GM23338 (cell line): ENCODE measurements around the gene DAPK1. TPM values are rescaled to one million over a fixed set of nuclear protein-coding genes. Genes with fewer than 3 reads are reported as not detected.

Source experiments
- ATAC-seq: fragments of 200-7000 bp; cut with Tn5 transposase; 3 replicates; pipeline ENCODE4 v1.9.1; 2020
- DNase-seq: peaks from one replicate; pipeline ENCODE4 v3.0.0-alpha.2; 2015; ENCODE audit warnings: low spot score
- H2AFZ ChIP-seq: fragments of 200-600 bp; sonication (generic); 2 replicates; pipeline ENCODE4 v1.8.0; 2016; ENCODE audit warnings: antibody characterized with exemption, mild to moderate bottlenecking, moderate library complexity
- H3F3A ChIP-seq: fragments of 200-600 bp; sonication (generic); replicated peaks from 2 replicates; pipeline ENCODE4 v1.8.0; 2017; ENCODE audit warnings: antibody characterized with exemption, mixed run types, low read depth
- H3K27ac ChIP-seq: fragments of 200-600 bp; sonication (generic); 2 replicates; pipeline ENCODE4 v1.6.1; 2016; ENCODE audit warnings: low read depth
- H3K27me3 ChIP-seq: fragments of 200-600 bp; sonication (generic); 2 replicates; pipeline ENCODE4 v1.8.0; 2016; ENCODE audit warnings: mild to moderate bottlenecking, mixed run types, moderate library complexity; ENCODE audit not compliant: insufficient read depth
- H3K36me3 ChIP-seq: fragments of 200-600 bp; sonication (generic); 2 replicates; pipeline ENCODE4 v1.8.0; 2016; ENCODE audit warnings: mild to moderate bottlenecking; ENCODE audit not compliant: insufficient read depth
- H3K4me1 ChIP-seq: fragments of 200-600 bp; sonication (generic); 2 replicates; pipeline ENCODE4 v1.8.0; 2016; ENCODE audit warnings: mild to moderate bottlenecking, moderate library complexity; ENCODE audit not compliant: insufficient read depth
- H3K4me2 ChIP-seq: fragments of 200-600 bp; sonication (generic); 2 replicates; pipeline ENCODE4 v1.7.1; 2017; ENCODE audit warnings: mixed run types
- H3K4me3 ChIP-seq: fragments of 200-600 bp; sonication (generic); 2 replicates; pipeline ENCODE4 v1.6.1; 2016; ENCODE audit warnings: mixed run types
- H3K79me2 ChIP-seq: fragments of 200-600 bp; sonication (generic); replicated peaks from 2 replicates; pipeline ENCODE4 v1.8.0; 2017; ENCODE audit warnings: mild to moderate bottlenecking; ENCODE audit not compliant: insufficient read depth
- H3K9me2 ChIP-seq: fragments of 200-600 bp; sonication (generic); 2 replicates; pipeline ENCODE4 v1.8.0; 2017; ENCODE audit not compliant: insufficient read depth
- H4K20me1 ChIP-seq: fragments of 200-600 bp; sonication (generic); replicated peaks from 2 replicates; pipeline ENCODE4 v1.8.0; 2017; ENCODE audit warnings: mild to moderate bottlenecking; ENCODE audit not compliant: insufficient read depth
- H3K27ac Mint-ChIP-seq: 2 replicates; pipeline ENCODE4 v1.8.0; 2020; ENCODE audit warnings: inconsistent platforms, mild to moderate bottlenecking, moderate library complexity, mixed read lengths
- H3K27me3 Mint-ChIP-seq: 3 replicates; pipeline ENCODE4 v1.8.0; 2022; ENCODE audit warnings: low read depth, mild to moderate bottlenecking, moderate library complexity, mixed read lengths, inconsistent platforms; ENCODE audit not compliant: insufficient read depth, poor library complexity
- H3K36me3 Mint-ChIP-seq: 3 replicates; pipeline ENCODE4 v1.8.0; 2021; ENCODE audit warnings: low read depth, mild to moderate bottlenecking, inconsistent platforms, moderate library complexity, mixed read lengths
- H3K4me1 Mint-ChIP-seq: 3 replicates; pipeline ENCODE4 v1.8.0; 2020; ENCODE audit warnings: mild to moderate bottlenecking, inconsistent platforms, mixed read lengths
- H3K4me3 Mint-ChIP-seq: 3 replicates; pipeline ENCODE4 v1.8.0; 2021; ENCODE audit warnings: moderate library complexity, mild to moderate bottlenecking, inconsistent platforms, mixed read lengths
- H3K9me3 Mint-ChIP-seq: 3 replicates; pipeline ENCODE4 v1.8.0; 2020; ENCODE audit warnings: moderate library complexity, mild to moderate bottlenecking, inconsistent platforms, mixed read lengths
- CREB1 ChIP-seq: fragments of 250-450 bp; sonication (Bioruptor Pico); IDR thresholded peaks from 2 replicates; pipeline ENCODE4 v1.5.0; 2020; ENCODE audit warnings: low read depth, mild to moderate bottlenecking, moderate library complexity
- ETS1 ChIP-seq: IDR thresholded peaks from 2 replicates; pipeline ENCODE4 v1.6.1; 2016; ENCODE audit warnings: antibody characterized with exemption
- JUNB ChIP-seq: IDR thresholded peaks from one replicate; pipeline ENCODE4 v1.6.1; 2016; ENCODE audit warnings: antibody characterized with exemption; ENCODE audit not compliant: unreplicated experiment
- NANOG ChIP-seq: IDR thresholded peaks from 2 replicates; pipeline ENCODE4 v1.6.1; 2016; ENCODE audit warnings: antibody characterized with exemption, borderline replicate concordance
- REST ChIP-seq: IDR thresholded peaks from one replicate; pipeline ENCODE4 v1.6.1; 2018; ENCODE audit warnings: antibody characterized with exemption; ENCODE audit not compliant: unreplicated experiment
- STAT1 ChIP-seq: IDR thresholded peaks from one replicate; pipeline ENCODE4 v1.6.1; 2016; ENCODE audit warnings: antibody characterized with exemption; ENCODE audit not compliant: unreplicated experiment
- ZNF114 ChIP-seq: fragments of 250-450 bp; sonication (Bioruptor Pico); IDR thresholded peaks from 2 replicates; pipeline ENCODE4 v1.5.0; 2020; ENCODE audit warnings: mild to moderate bottlenecking, moderate library complexity
- ZNF331 ChIP-seq: fragments of 250-450 bp; sonication (Bioruptor Pico); IDR thresholded peaks from 2 replicates; pipeline ENCODE4 v1.5.0; 2020; ENCODE audit warnings: low read depth, mild to moderate bottlenecking, moderate library complexity
- polyA plus RNA-seq: library from polyadenylated mRNA; unstranded; fragments of >200 nt; fragmentation: Nextera tagmentation; extraction: Ambion mirVana; gene quantifications from 2 replicates; pipeline ENCODE4 v1.2.1, GENCODE V29; 2016
- total RNA-seq: library from RNA; depleted of rRNA; stranded (reverse); fragments of >200 nt; shearing (Covaris generic); gene quantifications from 2 replicates; pipeline ENCODE4 v1.2.3, GENCODE V29; 2014
- TF ChIP-seq, protein P1 (sequence below), 2 experiments: fragments of 200-600 bp in 1 of 2; sonication (generic) in 1 of 2; conservative IDR thresholded peaks; 2 replicates each; pipeline versions ENCODE4 v1.5.1 to v1.6.1; 2016 to 2017; ENCODE audit warnings: antibody characterized with exemption in 2 of 2, low read depth in 2 of 2, mild to moderate bottlenecking in 2 of 2, moderate library complexity in 1 of 2

DAPK1 gene
- total and polyA plus RNA-seq, 2 experiments from 2014 or later: 37.0 to 134 TPM

DNA sequence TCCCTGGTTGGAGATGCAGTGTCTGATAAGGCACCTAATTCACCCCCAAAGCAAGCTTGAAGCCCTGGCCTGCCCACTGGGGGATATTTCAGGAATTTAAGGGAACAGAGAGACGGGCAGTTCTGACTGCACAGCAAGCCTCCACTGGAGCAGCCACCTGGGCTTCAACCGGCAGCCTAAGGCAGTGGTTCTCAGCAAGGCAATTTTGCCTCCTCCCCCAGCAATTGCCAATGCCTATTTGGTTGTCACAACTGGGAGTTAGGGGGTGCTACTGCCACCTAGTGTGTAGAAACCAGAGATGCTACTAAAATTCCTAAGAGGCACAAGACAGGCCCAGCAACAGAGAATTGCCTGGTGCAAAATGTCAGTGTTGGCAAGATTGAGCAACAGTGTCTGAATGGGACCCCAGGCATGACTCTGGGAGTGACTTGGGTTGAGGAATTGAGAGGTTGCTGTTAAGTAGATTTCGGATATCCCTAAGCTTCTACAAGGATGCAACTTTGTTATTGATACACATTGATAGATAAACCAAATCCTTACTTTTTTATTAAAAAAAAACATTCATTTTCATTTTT lies 169.6 kb downstream of the DAPK1 start:
- H2AFZ ChIP-seq: no peak overlapping the region
- no peak overlapping the region for H3K27ac ChIP-seq
- no peaks in the 10 kb centered on the region for H3F3A ChIP-seq
- peaks cover under 1% of the 10 kb centered on the region; the same call in 1 of the 2 replicates for H3K4me1 ChIP-seq
- peaks cover 29% of the 10 kb centered on the region for H3K27me3 Mint-ChIP-seq
- no peak overlapping the region for H3K4me3 Mint-ChIP-seq
- no peak overlapping the region for H3K27ac Mint-ChIP-seq
- H3K79me2 ChIP-seq: no peaks in the 10 kb centered on the region
- H4K20me1 ChIP-seq: no peaks in the 10 kb centered on the region
- no peaks in the 10 kb centered on the region for H3K27me3 ChIP-seq
- peaks cover 35% of the 10 kb centered on the region for H3K36me3 ChIP-seq
- H3K9me3 Mint-ChIP-seq: peaks cover 45% of the 10 kb centered on the region
- DNase-seq: peak; percentile 79
- TF ChIP-seq CREB1 (CRISPR knock-in tag) (no peak), ZNF331 (CRISPR knock-in tag) (peak; percentile 13; the same call in 1 of the 2 replicates), REST (no peak), ETS1 (no peak)
- TF ChIP-seq, protein P1, sequence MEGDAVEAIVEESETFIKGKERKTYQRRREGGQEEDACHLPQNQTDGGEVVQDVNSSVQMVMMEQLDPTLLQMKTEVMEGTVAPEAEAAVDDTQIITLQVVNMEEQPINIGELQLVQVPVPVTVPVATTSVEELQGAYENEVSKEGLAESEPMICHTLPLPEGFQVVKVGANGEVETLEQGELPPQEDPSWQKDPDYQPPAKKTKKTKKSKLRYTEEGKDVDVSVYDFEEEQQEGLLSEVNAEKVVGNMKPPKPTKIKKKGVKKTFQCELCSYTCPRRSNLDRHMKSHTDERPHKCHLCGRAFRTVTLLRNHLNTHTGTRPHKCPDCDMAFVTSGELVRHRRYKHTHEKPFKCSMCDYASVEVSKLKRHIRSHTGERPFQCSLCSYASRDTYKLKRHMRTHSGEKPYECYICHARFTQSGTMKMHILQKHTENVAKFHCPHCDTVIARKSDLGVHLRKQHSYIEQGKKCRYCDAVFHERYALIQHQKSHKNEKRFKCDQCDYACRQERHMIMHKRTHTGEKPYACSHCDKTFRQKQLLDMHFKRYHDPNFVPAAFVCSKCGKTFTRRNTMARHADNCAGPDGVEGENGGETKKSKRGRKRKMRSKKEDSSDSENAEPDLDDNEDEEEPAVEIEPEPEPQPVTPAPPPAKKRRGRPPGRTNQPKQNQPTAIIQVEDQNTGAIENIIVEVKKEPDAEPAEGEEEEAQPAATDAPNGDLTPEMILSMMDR (conservative IDR thresholded peaks at IDR 0.05; ENCODE audit: low read depth in 2 of 2): peak; percentile 63 to 70
- no peak overlapping the region for H3K4me2 ChIP-seq
- H3K4me1 Mint-ChIP-seq: peaks cover 8% of the 10 kb centered on the region
- H3K4me3 ChIP-seq: no peak overlapping the region
- no peaks in the 10 kb centered on the region; the same call in 1 of the 2 replicates for H3K9me2 ChIP-seq
- H3K36me3 Mint-ChIP-seq: peaks cover 88% of the 10 kb centered on the region
- no peak; the same call in 2 of the 3 replicates for ATAC-seq

DNA sequence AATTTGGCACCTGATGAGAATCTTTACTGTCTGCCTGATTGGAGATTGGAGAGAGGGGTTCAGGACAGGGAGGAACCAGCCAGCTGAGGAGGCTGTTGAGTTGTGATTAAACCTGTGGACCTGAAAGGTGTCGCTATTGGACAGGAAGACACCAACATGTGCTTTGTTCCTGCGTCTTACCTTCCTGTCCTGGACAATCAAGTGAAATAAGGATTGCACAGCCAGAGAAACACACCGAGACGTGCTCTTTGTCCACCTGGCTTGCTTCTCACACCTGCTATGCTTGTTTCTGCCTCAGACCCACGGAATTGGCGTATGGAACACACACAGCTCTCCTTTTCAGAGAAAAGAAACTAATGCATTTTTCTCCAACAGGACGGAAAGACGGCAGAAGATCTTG lies 170.6 kb downstream of the DAPK1 start:
- H3K9me2 ChIP-seq: no peaks in the 10 kb centered on the region; the same call in 1 of the 2 replicates
- H3K4me1 ChIP-seq: no peaks in the 10 kb centered on the region
- no peaks in the 10 kb centered on the region for H3K27me3 ChIP-seq
- Mint-ChIP-seq H3K36me3 (peaks cover 89% of the 10 kb centered on the region), H3K9me3 (peaks cover 45% of the 10 kb centered on the region), H3K4me1 (no peaks in the 10 kb centered on the region; the same call in 2 of the 3 replicates), H3K27me3 (peaks cover 29% of the 10 kb centered on the region), H3K4me3 (no peak overlapping the region), H3K27ac (no peak overlapping the region)
- H3K79me2 ChIP-seq: no peaks in the 10 kb centered on the region
- H3K27ac ChIP-seq: no peak overlapping the region
- DNase-seq (no peak), ATAC-seq (no peak)
- H3K4me3 ChIP-seq: no peak overlapping the region
- H2AFZ ChIP-seq: no peak overlapping the region
- H3K36me3 ChIP-seq: peaks cover 37% of the 10 kb centered on the region
- no peaks in the 10 kb centered on the region for H3F3A ChIP-seq
- no peak overlapping the region for H3K4me2 ChIP-seq
- no peaks in the 10 kb centered on the region for H4K20me1 ChIP-seq
- TF ChIP-seq ZNF331 (CRISPR knock-in tag): no peak
- TF ChIP-seq CREB1 (CRISPR knock-in tag): no peak
- no peak for TF ChIP-seq JUNB
- TF ChIP-seq STAT1: no peak
- no peak for TF ChIP-seq REST
- TF ChIP-seq NANOG: no peak
- TF ChIP-seq, protein P1 (conservative IDR thresholded peaks at IDR 0.05; ENCODE audit: low read depth in 2 of 2): no peak
- TF ChIP-seq ZNF114 (CRISPR knock-in tag): no peak
